Measurements from ENCODE around the gene EEPD1.

EEPD1 gene

GRCh38 chr7:36157527-36158320 is 4.7 kb downstream of the EEPD1 start:
- DNase-seq, result no peak

- no peak for DNase-seq
Observed at GRCh38 chr7:36158321-36158605, 5.2 kb downstream of the EEPD1 start.

GRCh38 chr7:36159618-36160017 is 6.6 kb downstream of the EEPD1 start:
- DNase-seq, result no peak

- DNase-seq, result no peak
Observed at GRCh38 chr7:36160313-36160712, 7.3 kb downstream of the EEPD1 start.

- no peak for DNase-seq
Observed at GRCh38 chr7:36161996-36162395, 8.9 kb downstream of the EEPD1 start.

GRCh38 chr7:36165059-36165458 is 12.0 kb downstream of the EEPD1 start:
- DNase-seq, result no peak

- DNase-seq, result no peak
Observed at GRCh38 chr7:36165802-36166201, 12.7 kb downstream of the EEPD1 start.

- DNase-seq, result no peak
Observed at GRCh38 chr7:36167403-36168050, 14.5 kb downstream of the EEPD1 start.

GRCh38 chr7:36171503-36171902 is 18.4 kb downstream of the EEPD1 start:
- DNase-seq, result no peak

GRCh38 chr7:36175886-36176285 is 22.8 kb downstream of the EEPD1 start:
- no peak for DNase-seq

- DNase-seq, result no peak
Observed at GRCh38 chr7:36176697-36177096, 23.6 kb downstream of the EEPD1 start.

GRCh38 chr7:36180121-36180520 is 27.1 kb downstream of the EEPD1 start:
- DNase-seq, result no peak

- no peak for DNase-seq
Observed at GRCh38 chr7:36181668-36182067, 28.6 kb downstream of the EEPD1 start.

- DNase-seq, result no peak
Observed at GRCh38 chr7:36182854-36183604, 30.0 kb downstream of the EEPD1 start.

GRCh38 chr7:36185092-36185491 is 32.0 kb downstream of the EEPD1 start:
- no peak for DNase-seq

- no peak for DNase-seq
Observed at GRCh38 chr7:36185756-36186155, 32.7 kb downstream of the EEPD1 start.

GRCh38 chr7:36186359-36187121 is 33.5 kb downstream of the EEPD1 start:
- no peak for DNase-seq

GRCh38 chr7:36188266-36188665 is 35.2 kb downstream of the EEPD1 start:
- no peak for DNase-seq

- DNase-seq, result no peak
Observed at GRCh38 chr7:36188906-36189305, 35.9 kb downstream of the EEPD1 start.

GRCh38 chr7:36190447-36191291 is 37.6 kb downstream of the EEPD1 start:
- no peak for DNase-seq

GRCh38 chr7:36191292-36191920 is 38.4 kb downstream of the EEPD1 start:
- DNase-seq, result no peak

All from SHP77 (cell line).